RWPE1 (cell line): ENCODE measurements around the gene HMBS.
"Not testable (repeated sequence)": the region's sequence is repeated elsewhere in the genome, so short reads cannot be mapped to it uniquely, and the experiment has no call there.

Experiments
- CTCF ChIA-PET: fragments of 350-600 bp; sonication (Branson Sonifier 250); formaldehyde crosslinking; extraction: SDS; loops from one replicate; lab custom pipeline; 2021; lab: Yijun Ruan, JAX
- POLR2A ChIA-PET: fragments of 400-600 bp; formaldehyde crosslinking; extraction: SDS; loops from one replicate; lab custom pipeline; 2020; ENCODE audit warnings: antibody characterized with exemption; ENCODE audit not compliant: low non-redundant PET; lab: Yijun Ruan, JAX
- DNase-seq: peaks from one replicate; pipeline ENCODE4 v3.0.0; 2012; ENCODE audit warnings: low spot score
- H3K27ac ChIP-seq: fragments of 450-650 bp; 2 replicates; pipeline ENCODE4 v1.5.1; 2017
- CTCF ChIP-seq: fragments of 450-650 bp; conservative IDR thresholded peaks from 2 replicates; pipeline ENCODE4 v1.5.1; 2017; ENCODE audit warnings: low read depth, mild to moderate bottlenecking

Gene HMBS

DNA sequence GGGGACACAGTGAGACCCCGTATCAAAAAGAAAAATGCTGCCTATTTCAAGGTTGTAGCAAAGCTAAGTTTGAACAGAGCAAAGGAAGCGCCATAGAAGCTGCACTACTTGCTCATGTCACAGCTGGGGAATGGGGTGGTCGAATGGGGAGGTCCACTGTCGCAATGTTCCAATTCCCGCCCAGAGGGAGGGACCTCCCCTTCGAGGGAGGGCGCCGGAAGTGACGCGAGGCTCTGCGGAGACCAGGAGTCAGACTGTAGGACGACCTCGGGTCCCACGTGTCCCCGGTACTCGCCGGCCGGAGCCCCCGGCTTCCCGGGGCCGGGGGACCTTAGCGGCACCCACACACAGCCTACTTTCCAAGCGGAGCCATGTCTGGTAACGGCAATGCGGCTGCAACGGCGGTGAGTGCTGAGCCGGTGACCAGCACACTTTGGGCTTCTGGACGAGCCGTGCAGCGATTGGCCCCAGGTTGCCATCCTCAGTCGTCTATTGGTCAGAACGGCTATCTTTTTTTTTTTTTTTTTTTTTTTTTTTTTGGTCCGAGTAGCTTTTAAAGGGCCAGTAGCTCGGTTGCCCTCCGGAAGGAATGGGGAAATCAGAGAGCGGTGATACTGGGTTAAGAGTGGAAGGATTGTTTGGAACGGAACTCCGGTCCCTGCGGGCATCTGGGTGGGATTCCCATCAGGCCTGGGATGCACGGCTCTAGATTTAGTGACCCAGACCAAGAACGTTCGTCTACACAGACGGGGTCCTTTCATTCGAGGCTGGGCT lies at the start of gene HMBS:
HMBS (plus strand) TSS at position 219 of the 774 bp plus-strand sequence; CDS start at position 372, 153 bp downstream.
- DNase-seq, result peak; percentile 89
- no peak for TF ChIP-seq CTCF
- H3K27ac ChIP-seq, result peak within 1 kb of the TSS; percentile 88
- POLR2A ChIA-PET, result interaction anchor here (0.6 to 1.8 kb wide), 12 partner anchors 10 to 1832 kb away, joined by 3 to 23 read pairs (median 8); partner anchors contain the start of gene VPS11
- CTCF ChIA-PET, result interaction anchor here (0.6 to 0.8 kb wide), 3 partner anchors 9 to 23 kb away, joined by 3 to 4 read pairs (median 3); a partner anchor contains a TSS

- no peak for TF ChIP-seq CTCF
- CTCF ChIA-PET, result interaction anchor here (0.6 kb wide), 1 partner anchor 280 kb away, joined by 4 read pairs; no protein-coding TSS in a partner anchor
- POLR2A ChIA-PET, result no interaction called here
- DNase-seq, result no peak
- no peak overlapping the region for H3K27ac ChIP-seq
Observed at GRCh38 chr11:119038884-119039283, 45.8 kb upstream of the HMBS start.

DNA sequence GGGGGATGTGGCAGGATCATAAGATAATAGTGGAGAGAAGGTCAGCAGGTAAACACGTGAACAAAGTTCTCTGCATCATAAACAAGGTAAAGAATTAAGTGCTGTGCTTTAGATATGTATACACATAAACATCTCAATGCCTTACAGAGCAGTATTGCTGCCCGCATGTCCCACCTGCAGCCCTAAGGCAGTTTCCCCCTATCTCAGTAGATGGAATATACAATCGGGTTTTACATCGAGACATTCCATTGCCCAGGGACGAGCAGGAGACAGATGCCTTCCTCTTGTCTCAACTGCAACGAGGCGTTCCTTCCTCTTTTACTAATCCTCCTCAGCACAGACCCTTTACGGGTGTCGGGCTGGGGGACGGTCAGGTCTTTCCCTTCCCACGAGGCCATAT lies 45.2 kb upstream of the HMBS start:
- CTCF ChIA-PET, H3K27ac ChIP-seq, POLR2A ChIA-PET, DNase-seq: not testable (repeated sequence)

- no peak overlapping the region for H3K27ac ChIP-seq
- CTCF ChIA-PET, result interaction anchor here (0.5 to 0.6 kb wide), 2 partner anchors 77 to 143 kb away, joined by 3 read pairs; partner anchors contain the start of gene NHERF4
- no peak for DNase-seq
- no peak for TF ChIP-seq CTCF
- POLR2A ChIA-PET, result no interaction called here
Observed at GRCh38 chr11:119041821-119042514, 42.7 kb upstream of the HMBS start.

- TF ChIP-seq CTCF, result no peak
- 0 out of 2 replicates have a peak overlapping the region, but pooled peaks have one; percentile 10 for H3K27ac ChIP-seq
- no peak for DNase-seq
- ChIA-PET POLR2A (no interaction called here), CTCF (interaction anchor here (0.6 kb wide), 2 partner anchors 142 to 624 kb away, joined by 3 to 5 read pairs; partner anchors contain the start of gene NHERF4)
Observed at GRCh38 chr11:119042927-119043326, 41.8 kb upstream of the HMBS start.

- no peak overlapping the region for H3K27ac ChIP-seq
- CTCF ChIA-PET, result no interaction called here
- POLR2A ChIA-PET, result no interaction called here
- DNase-seq, result no peak
- no peak for TF ChIP-seq CTCF
Observed at GRCh38 chr11:119044708-119045107, 40.0 kb upstream of the HMBS start.
